Adrenal gland (tissue), 5 donors: ENCODE results near the gene RPS2.

ENCODE experiments used
- CTCF ChIP-seq, 6 experiments: fragments of 450-650 bp in 4 of 6; fragments of 200-600 bp in 2 of 6; sonication (generic) in 1 of 6; IDR thresholded peaks; 1 replicate in 5 of 6; 2 replicates in 1 of 6; pipeline versions ENCODE4 v1.5.1 to v1.8.0; 2016 to 2021; ENCODE audit warnings: antibody characterized with exemption in 6 of 6, mild to moderate bottlenecking in 2 of 6, moderate library complexity in 1 of 6
- POLR2A ChIP-seq, 2 donors: fragments of 450-650 bp; IDR thresholded peaks; one replicate each; pipeline ENCODE4 v1.6.1; 2017; ENCODE audit warnings: antibody characterized with exemption in 2 of 2, mild to moderate bottlenecking in 2 of 2, moderate library complexity in 1 of 2
- donor health status: DM: no; HTN: no; CAD: no.

- no peak for TF ChIP-seq POLR2A (IDR thresholded peaks at IDR 0.05)
- TF ChIP-seq CTCF (IDR thresholded peaks at IDR 0.05): no peak
These were observed 33.1 kb upstream of the RPS2 start for GRCh38 chr16:1997494-1998359.
